ENCODE measurements around the gene MICB.

DNA sequence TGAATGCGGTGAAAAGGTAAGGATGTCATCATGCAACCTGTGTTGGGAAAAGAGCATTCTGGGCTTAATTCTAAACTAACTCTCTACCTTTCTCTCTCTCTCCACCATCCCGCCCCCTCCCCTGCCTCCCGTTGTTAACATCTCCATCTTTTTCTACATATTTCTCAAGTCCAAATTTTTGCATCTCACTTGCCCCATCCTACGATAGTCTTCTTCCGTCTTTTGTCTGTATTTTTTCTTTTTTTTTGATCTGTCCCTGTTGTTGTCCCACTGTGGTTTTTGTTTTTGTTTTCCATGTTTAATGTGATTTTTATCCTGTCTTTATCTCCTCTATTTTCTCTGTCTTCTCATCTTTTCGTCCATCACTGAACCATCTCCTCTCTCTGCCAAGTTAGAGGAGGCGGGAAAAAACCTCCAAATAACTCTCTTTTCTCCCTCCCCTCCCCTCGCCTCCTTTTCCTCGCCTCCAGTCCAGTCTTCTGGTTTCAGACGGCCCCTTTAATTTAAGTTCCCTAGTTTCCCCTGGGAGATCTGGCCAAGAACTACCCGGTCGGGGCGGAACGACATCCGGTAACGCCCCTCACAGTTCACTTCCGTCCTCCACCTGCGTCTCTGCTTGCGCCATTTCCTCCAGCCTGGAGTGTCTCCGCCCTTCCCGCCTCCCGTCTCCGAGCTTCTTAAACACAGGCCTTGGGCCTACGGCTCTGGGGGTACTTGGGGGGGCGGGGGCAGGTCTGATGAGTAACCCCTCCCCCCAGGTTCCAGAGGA, 49.2 kb downstream of the MICB start, which contains the start of gene NFKBIL1:
- TF ChIP-seq POLR2A (IDR thresholded peaks at IDR 0.05; ENCODE audit: control extremely low read depth in 1 of 2, low read depth in 2 of 2, low read length in 2 of 2), result peak; percentile 22 to 74
- TF ChIP-seq, protein P1, sequence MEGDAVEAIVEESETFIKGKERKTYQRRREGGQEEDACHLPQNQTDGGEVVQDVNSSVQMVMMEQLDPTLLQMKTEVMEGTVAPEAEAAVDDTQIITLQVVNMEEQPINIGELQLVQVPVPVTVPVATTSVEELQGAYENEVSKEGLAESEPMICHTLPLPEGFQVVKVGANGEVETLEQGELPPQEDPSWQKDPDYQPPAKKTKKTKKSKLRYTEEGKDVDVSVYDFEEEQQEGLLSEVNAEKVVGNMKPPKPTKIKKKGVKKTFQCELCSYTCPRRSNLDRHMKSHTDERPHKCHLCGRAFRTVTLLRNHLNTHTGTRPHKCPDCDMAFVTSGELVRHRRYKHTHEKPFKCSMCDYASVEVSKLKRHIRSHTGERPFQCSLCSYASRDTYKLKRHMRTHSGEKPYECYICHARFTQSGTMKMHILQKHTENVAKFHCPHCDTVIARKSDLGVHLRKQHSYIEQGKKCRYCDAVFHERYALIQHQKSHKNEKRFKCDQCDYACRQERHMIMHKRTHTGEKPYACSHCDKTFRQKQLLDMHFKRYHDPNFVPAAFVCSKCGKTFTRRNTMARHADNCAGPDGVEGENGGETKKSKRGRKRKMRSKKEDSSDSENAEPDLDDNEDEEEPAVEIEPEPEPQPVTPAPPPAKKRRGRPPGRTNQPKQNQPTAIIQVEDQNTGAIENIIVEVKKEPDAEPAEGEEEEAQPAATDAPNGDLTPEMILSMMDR (IDR thresholded peaks at IDR 0.05; ENCODE audit: control extremely low read depth in 1 of 3, insufficient read depth in 1 of 3, low read depth in 1 of 3, low read length in 3 of 3), result no peak
- no peak for TF ChIP-seq NRF1 (IDR thresholded peaks at IDR 0.05; ENCODE audit: low read depth, low read length)
- peak; percentile 54 for TF ChIP-seq POLR2AphosphoS5 (IDR thresholded peaks at IDR 0.05; ENCODE audit: low read depth, low read length)
- no peak for TF ChIP-seq EZH2 (IDR thresholded peaks at IDR 0.05; ENCODE audit: low read depth, low read length, severe bottlenecking)
- TF ChIP-seq, protein P2, sequence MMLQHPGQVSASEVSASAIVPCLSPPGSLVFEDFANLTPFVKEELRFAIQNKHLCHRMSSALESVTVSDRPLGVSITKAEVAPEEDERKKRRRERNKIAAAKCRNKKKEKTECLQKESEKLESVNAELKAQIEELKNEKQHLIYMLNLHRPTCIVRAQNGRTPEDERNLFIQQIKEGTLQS (IDR thresholded peaks at IDR 0.05; ENCODE audit: insufficient read depth, low read depth, low read length), result no peak
- TF ChIP-seq EGR1 (IDR thresholded peaks at IDR 0.05; ENCODE audit: borderline replicate concordance, low read depth, low read length), result peak; percentile 47; the same call in 1 of the 2 replicates
- TF ChIP-seq, protein P3, sequence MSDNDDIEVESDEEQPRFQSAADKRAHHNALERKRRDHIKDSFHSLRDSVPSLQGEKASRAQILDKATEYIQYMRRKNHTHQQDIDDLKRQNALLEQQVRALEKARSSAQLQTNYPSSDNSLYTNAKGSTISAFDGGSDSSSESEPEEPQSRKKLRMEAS (IDR thresholded peaks at IDR 0.05), result peak; percentile 39; the same call in 1 of the 2 replicates
- no peak for TF ChIP-seq GTF2F1 (IDR thresholded peaks at IDR 0.05; ENCODE audit: borderline replicate concordance, low read depth, low read length)
- TF ChIP-seq BRCA1 (IDR thresholded peaks at IDR 0.05; ENCODE audit: low read depth, low read length), result no peak; the same call in 1 of the 2 replicates
- TF ChIP-seq TCF12 (IDR thresholded peaks at IDR 0.05; ENCODE audit: low read depth, low read length), result no peak
- TF ChIP-seq TEAD4 (IDR thresholded peaks at IDR 0.05; ENCODE audit: low read depth, low read length), result no peak
- TF ChIP-seq CHD2 (IDR thresholded peaks at IDR 0.05; ENCODE audit: low read length), result no peak
- TF ChIP-seq YY1 (IDR thresholded peaks at IDR 0.05; ENCODE audit: low read depth, low read length), result peak; percentile 70
